ELR (cell line): ENCODE results near the gene SLC12A4.
"Not testable (repeated sequence)": the region's sequence is repeated elsewhere in the genome, so short reads cannot be mapped to it uniquely, and the experiment has no call there.

Experiments used
- DNase-seq: peaks from one replicate; pipeline ENCODE4 v3.0.0-alpha.2; 2015; ENCODE audit warnings: low read depth

SLC12A4 gene

GRCh38 chr16:67987460-67988160 lies 19.2 kb upstream of the SLC12A4 start:
- DNase-seq = peak; percentile 75

GRCh38 chr16:67986949-67987348 lies 18.5 kb upstream of the SLC12A4 start:
- no peak for DNase-seq

DNA sequence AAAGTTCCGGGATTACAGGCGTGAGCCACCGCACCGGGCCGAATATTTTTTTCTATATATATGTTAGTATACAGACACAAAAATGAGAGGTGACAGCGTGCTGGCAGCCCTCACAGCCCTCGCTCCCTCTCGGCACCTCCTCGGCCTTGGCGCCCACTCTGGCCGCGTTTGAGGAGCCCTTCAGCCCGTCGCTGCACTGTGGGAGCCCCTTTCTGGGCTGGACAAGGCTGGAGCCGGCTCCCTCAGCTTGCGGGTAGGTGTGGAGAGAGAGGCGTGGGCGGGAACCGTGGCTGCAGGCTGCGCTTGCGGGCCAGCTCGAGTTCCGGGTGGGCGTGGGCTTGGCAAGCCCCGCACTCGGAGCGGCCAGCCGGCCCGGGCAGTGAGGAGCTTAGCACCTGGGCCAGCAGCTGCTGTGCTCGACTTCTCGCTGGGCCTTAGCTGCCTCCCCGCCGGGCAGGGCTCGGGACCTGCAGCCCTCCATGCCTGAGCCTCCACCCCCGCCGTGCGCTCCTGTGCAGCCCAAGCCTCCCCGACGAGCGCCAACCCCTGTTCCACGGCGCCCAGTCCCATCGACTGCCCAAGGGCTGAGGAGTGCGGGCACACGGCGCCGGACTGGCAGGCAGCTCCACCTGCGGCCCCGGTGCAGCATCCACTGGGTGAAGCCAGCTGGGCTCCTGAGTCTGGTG lies 13.7 kb upstream of the SLC12A4 start:
- DNase-seq = no peak

DNA sequence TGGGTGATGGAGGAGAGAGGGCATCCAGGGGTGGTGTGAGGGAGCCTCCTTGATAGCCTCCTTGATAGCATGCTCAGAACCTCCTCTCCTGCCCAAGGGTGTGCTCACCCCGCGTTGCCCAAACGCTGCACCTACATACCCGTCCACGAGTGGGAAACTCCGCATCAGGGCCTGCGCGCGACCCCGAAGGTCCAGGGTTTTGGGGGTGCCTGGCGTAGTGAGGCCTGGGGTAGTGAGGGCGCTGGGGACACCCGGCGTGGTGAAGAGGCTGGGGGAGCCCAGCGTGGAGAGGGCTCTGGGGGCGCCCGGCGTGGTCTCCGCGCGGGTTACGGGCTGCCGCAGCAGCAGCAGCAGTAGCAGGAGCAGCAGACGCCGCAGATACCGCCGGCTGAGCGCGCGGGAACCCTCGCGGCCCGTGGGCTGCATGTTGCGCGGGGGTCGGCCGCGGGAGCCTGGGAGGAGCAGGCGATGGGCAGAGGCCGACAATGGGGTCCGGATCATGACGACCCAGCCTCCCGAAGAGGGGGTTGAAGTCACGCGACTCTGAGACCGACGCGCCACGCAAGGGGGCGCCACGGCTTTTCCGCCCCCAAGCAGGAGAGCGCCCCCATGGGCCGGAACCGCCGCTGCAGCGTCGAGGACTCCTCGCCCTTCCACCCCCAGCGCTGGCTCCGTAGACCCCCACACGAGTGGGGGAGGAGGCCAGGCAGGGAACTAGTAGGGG lies 11.7 kb upstream of the SLC12A4 start, which contains the start of gene DPEP3:
Gene DPEP3, minus strand, starts transcription at position 545 of the 724 bp plus-strand sequence. Its CDS starts 119 bp downstream, at position 426.
- no peak for DNase-seq

- no peak for DNase-seq
Observed at GRCh38 chr16:67977469-67978227, 9.2 kb upstream of the SLC12A4 start.

- DNase-seq = no peak
Observed at GRCh38 chr16:67977005-67977404, 8.6 kb upstream of the SLC12A4 start.

DNA sequence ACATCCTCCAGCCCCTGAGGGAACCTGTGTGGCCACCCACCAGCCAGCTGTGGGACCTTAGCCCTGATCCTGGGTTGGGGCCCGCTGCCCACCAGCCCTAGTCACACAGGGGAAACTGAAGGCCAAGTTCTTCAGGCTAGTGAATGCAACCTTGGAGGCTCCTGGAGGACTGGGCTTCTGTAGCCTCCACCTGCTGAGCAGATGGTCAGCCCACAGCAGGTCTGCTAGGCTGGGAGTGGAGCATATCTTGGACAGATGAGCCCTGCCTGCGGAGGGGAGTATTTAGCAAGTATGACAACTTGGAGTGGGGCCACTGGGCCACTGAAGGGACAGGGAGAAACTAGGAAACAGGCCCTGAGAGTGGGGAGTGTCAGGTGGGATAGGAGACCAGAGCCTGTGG lies 7.8 kb upstream of the SLC12A4 start:
- no peak for DNase-seq

GRCh38 chr16:67975321-67976105 lies 7.1 kb upstream of the SLC12A4 start:
- no peak for DNase-seq

- not testable (repeated sequence) for DNase-seq
Observed at GRCh38 chr16:67972285-67972684, 3.8 kb upstream of the SLC12A4 start.

GRCh38 chr16:67971111-67971510 lies 2.7 kb upstream of the SLC12A4 start:
- no peak for DNase-seq

GRCh38 chr16:67969254-67970039 lies 1.0 kb upstream of the SLC12A4 start:
- peak; percentile 30 for DNase-seq

- DNase-seq = peak; percentile 56
Observed at GRCh38 chr16:67967958-67968399, 458 bp downstream of the SLC12A4 start.

DNA sequence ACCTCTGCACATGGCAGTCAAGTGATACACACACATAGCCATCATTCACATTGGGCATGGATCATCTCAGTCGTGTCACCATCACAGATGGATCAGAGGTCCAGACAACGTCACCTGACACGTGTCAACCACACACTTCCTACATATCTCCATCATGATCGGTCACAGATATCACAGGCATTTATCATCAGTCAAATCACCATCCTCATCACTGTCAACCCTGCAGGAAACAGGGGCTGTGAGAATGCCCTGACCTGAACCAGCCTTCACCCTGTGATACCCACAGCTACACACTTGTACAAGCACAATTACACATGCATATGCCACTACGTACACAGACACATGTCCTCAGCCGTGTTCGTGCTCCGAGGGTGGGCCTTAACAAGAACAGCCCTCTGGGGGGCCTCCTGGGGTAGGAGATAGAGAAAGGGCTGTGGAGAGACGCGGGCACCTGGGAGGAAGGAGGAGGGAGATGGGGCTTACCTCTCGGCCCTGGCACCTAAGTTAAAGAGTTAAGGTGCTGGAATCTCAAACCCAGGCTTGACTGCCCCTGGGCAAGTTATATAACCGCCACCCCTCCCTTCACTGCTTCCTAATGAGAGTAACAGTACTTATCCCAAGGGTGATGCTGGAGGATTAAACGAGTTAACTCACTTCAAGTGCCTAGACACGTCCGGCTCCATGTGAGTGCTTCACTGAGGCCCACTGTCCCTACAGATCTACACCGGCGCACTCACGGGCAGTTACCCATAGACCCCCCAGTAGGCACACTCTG lies 1.1 kb downstream of the SLC12A4 start:
- DNase-seq = peak; percentile 64

DNA sequence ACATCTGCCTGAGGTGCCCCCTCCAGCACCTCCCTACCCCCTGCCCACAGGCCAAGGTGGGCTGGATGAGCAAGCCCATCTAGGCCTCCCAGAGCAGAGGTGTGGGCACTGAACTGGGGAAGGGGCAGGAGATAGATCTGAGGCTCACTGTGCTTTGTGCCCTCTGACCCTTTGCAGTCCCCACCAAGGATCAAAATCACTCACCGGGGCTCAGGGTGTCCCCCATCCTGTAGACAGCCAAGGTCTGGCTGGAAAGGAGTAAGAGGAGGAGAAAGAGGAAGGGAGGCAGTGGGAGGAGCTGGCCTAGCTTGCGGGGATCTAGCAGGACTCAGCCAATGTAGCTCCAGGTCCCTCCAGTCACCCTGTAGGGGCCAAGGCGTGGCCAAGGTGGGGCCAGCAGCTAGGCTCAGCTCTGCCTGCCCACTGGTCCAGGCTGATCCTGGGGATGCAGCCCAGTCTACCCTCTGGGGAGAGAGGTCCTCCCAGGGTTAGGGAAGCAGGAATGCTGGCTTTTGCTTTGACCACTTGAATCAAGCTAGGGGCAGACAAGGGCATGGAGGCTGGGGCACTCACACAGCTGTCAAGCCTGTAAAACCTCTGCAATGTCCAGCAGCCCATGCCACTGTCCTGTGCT lies 1.8 kb downstream of the SLC12A4 start:
- peak; percentile 62 for DNase-seq

DNA sequence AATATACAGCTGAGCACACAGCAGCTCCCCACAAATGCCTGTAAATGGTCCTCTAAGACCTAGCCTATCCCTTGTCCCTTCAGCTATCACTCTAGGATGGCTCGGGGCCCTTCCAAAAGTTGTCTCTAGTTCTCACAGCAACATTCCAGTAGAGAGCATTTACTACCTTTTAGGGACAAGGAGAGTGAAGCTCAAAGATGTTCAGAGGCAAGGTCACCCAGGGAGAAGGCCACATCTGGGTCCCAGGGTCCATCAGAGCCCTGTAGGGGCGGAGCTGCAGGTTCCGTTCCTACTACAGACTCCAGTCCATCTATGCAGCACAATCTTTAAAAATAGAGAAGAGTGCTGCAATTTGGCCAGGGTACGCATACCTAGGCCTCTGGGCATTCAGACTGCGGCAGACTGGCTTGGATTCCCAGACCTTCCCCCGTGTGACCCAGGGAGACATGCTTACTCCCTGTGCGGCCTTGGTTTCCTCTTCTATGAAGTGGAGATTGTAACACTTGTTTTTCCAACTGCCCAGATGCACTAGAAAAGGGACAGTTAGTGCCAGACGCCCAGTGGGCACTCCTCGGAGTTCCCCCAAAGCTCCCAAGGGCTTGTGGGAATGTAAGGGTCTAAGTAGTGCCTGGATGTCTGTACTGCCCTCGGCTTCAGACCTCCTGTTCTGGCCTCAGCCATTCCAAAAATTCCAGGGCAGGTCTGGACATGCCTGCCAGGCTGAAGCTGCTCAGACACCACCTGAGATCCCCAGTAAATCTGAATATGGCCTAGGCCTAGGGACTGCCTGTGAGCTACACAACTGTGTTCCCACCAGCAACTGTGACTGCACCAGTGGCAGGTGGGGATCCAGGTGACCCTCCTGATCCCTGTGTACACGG lies 2.5 kb downstream of the SLC12A4 start:
- no peak for DNase-seq

DNA sequence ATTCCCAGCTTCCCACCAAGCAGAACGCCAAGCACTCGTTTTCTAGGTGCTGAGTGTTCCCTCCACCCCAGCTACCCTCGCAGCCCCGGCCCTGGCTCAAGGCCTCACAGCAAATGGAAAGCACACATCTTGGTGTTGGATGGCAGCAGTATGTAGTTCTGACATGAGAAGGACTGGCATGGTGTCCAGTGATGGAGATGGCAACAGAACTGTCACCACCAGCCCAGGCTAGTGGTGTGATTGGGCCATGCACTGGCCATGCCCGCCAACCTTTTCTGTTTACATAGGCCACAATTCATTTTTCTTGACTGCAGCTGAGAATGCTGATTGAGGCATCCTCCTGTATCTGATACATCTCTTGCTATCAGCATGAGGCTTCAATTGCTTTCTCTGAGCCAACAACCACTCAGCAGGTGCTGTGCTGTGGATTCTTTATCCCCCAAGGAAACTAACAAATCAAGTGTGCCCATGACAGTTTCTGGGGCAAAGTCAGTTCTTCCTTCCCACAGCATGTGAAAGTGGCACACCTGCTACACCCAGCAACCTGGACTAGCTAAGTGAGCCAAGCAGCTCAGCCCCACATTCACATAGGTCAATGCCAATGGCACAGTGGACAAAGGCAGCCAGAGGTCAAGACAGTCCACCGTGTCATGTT lies 3.8 kb downstream of the SLC12A4 start:
- no peak for DNase-seq

DNA sequence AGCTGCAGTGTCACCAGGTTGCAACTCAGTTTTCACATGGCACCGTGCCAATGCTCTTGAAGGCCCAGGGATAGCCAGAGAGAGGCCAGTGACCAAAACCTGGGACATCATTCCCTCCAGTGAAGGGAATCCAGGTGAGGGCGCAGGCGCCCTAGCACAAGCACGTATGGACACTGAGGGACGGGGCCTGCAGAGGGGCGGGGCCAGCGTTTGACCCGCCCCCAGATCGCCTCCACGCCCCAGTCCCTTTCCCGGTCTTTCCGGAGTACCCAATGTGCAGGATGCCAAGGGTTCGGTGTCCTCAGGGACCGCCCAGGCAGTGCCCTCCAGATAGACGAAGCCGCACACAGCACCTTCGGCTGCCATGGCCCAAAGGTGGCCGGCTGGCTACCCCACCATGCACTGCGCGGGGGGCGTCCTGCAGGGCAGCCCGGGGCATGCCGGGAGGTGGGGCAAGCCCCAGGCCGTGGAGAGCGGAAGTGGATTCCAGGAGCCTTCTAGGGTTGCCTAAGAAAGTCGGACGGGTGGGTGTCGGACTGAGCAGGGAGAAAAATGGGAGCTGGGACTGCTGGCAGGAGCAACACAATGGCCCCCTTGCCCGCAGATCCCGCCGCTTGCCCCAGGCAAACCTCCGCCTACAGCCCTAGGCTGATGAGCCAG lies 4.6 kb downstream of the SLC12A4 start:
- DNase-seq = no peak
